H1 (cell line): Measurements from ENCODE around the gene HDAC9. TPM values are rescaled to one million over a fixed set of nuclear protein-coding genes. Genes with fewer than 3 reads are reported as not detected.

Source experiments
- CTCF ChIA-PET: fragments of 300-600 bp; sonication (Branson Sonifier 250); formaldehyde crosslinking; loops from one replicate; lab custom pipeline; 2021; ENCODE audit not compliant: partially characterized antibody; lab: Charles Lee
- POLR2A ChIA-PET: fragments of 300-600 bp; sonication (Branson Sonifier 250); formaldehyde crosslinking; loops from one replicate; lab custom pipeline; 2021; ENCODE audit warnings: inconsistent platforms; ENCODE audit not compliant: partially characterized antibody; lab: Charles Lee
- DNase-seq, 2 experiments: peaks; one replicate each; pipeline versions ENCODE4 v3.0.0 to v3.0.0-alpha.2; 2010 to 2022; ENCODE audit warnings: low spot score in 2 of 2, low read depth in 1 of 2, mixed read lengths in 1 of 2
- FAIRE-seq: peaks from 2 replicates; lab custom pipeline; 2011; peaks lifted over from hg19 to GRCh38; lab: Jason Lieb, UNC
- H2AFZ ChIP-seq: 2 replicates; pipeline ENCODE4 v1.8.1; 2012; ENCODE audit warnings: low read length, inconsistent platforms
- H2AK5ac ChIP-seq: 2 replicates; pipeline ENCODE4 v1.6.1; 2013; ENCODE audit warnings: low read depth, low read length
- H2BK120ac ChIP-seq: replicated peaks from 2 replicates; pipeline ENCODE3; 2013; ENCODE audit warnings: low read depth, low read length, inconsistent platforms
- H2BK12ac ChIP-seq: 2 replicates; pipeline ENCODE4 v1.6.1; 2013; ENCODE audit warnings: low read depth, low read length
- H2BK15ac ChIP-seq: 2 replicates; pipeline ENCODE4 v1.6.1; 2013; ENCODE audit warnings: low read length
- H2BK20ac ChIP-seq: 2 replicates; pipeline ENCODE4 v1.6.1; 2013; ENCODE audit warnings: low read length
- H2BK5ac ChIP-seq: 2 replicates; pipeline ENCODE4 v1.6.1; 2013; ENCODE audit warnings: low read depth, low read length
- H3K14ac ChIP-seq: 2 replicates; pipeline ENCODE4 v1.6.1; 2013; ENCODE audit warnings: inconsistent platforms; ENCODE audit not compliant: insufficient read length
- H3K18ac ChIP-seq: 2 replicates; pipeline ENCODE4 v1.6.1; 2013; ENCODE audit warnings: low read length; ENCODE audit errors: extremely low read depth
- H3K23ac ChIP-seq: 2 replicates; pipeline ENCODE4 v1.6.1; 2013; ENCODE audit warnings: inconsistent platforms; ENCODE audit not compliant: insufficient read length
- H3K23me2 ChIP-seq: 2 replicates; pipeline ENCODE4 v1.6.1; 2013; ENCODE audit warnings: low read depth, low read length
- H3K27ac ChIP-seq: 2 replicates; pipeline ENCODE4 v1.6.1; 2011; ENCODE audit warnings: low read depth, low read length, inconsistent platforms
- H3K27me3 ChIP-seq, 4 experiments: replicated peaks in 1 of 4; 1 replicate in 1 of 4; 2 replicates in 3 of 4; pipeline versions ENCODE4 v1.6.1 to v1.8.1; 2011 to 2013; ENCODE audit warnings: low read length in 3 of 4, mild to moderate bottlenecking in 3 of 4, inconsistent platforms in 2 of 4, mixed read lengths in 2 of 4, moderate library complexity in 1 of 4; ENCODE audit not compliant: control insufficient read depth in 3 of 4, insufficient read depth in 3 of 4; ENCODE audit errors: extremely low read depth in 1 of 4
- H3K36me3 ChIP-seq, 4 experiments: 2 replicates each; pipeline versions ENCODE4 v1.6.1 to v1.8.1; 2011 to 2013; ENCODE audit warnings: mild to moderate bottlenecking in 4 of 4, low read length in 3 of 4, moderate library complexity in 2 of 4, control low read depth in 1 of 4, inconsistent platforms in 1 of 4; ENCODE audit not compliant: insufficient read depth in 4 of 4, control insufficient read depth in 2 of 4
- H3K4ac ChIP-seq: replicated peaks from 2 replicates; pipeline ENCODE3; 2013; ENCODE audit warnings: low read length, low read depth, mixed read lengths, inconsistent platforms; ENCODE audit not compliant: insufficient read length
- H3K4me1 ChIP-seq, 4 experiments: replicated peaks in 1 of 4; 1 replicate in 1 of 4; 2 replicates in 3 of 4; pipeline versions ENCODE4 v1.6.1 to v1.8.1; 2011 to 2013; ENCODE audit warnings: low read length in 3 of 4, inconsistent platforms in 2 of 4, mixed read lengths in 1 of 4; ENCODE audit not compliant: insufficient read depth in 4 of 4, control insufficient read depth in 3 of 4
- H3K4me2 ChIP-seq, 2 experiments: 2 replicates each; pipeline versions ENCODE4 v1.6.1 to v1.8.1; 2011 to 2013; ENCODE audit warnings: low read depth in 2 of 2, low read length in 2 of 2, control low read depth in 1 of 2, inconsistent platforms in 1 of 2, mild to moderate bottlenecking in 1 of 2; ENCODE audit not compliant: insufficient read depth in 1 of 2
- H3K4me3 ChIP-seq, 4 experiments: fragments of 200-600, 300-600 bp in 1 of 4; sonication (generic), shearing (Covaris generic), sonication (Bioruptor Twin) in 1 of 4; 2 replicates each; pipeline versions ENCODE4 v1.5.1 to v1.8.1; 2011 to 2016; ENCODE audit warnings: low read length in 4 of 4, low read depth in 3 of 4, control low read depth in 2 of 4, inconsistent platforms in 2 of 4, mild to moderate bottlenecking in 2 of 4, mixed read lengths in 1 of 4, moderate library complexity in 1 of 4; ENCODE audit not compliant: insufficient read depth in 2 of 4; ENCODE audit errors: extremely low read depth in 1 of 4
- H3K56ac ChIP-seq: replicated peaks from 2 replicates; pipeline ENCODE3; 2013; ENCODE audit warnings: low read depth, mild to moderate bottlenecking, mixed read lengths, low read length, inconsistent platforms; ENCODE audit not compliant: insufficient read length
- H3K79me1 ChIP-seq: 2 replicates; pipeline ENCODE4 v1.6.1; 2013; ENCODE audit warnings: low read depth, low read length, control low read depth
- H3K79me2 ChIP-seq, 2 experiments: 2 replicates each; pipeline versions ENCODE4 v1.6.1 to v1.8.1; 2012 to 2013; ENCODE audit warnings: low read length in 2 of 2, mild to moderate bottlenecking in 2 of 2, inconsistent platforms in 1 of 2; ENCODE audit not compliant: insufficient read depth in 2 of 2, control insufficient read depth in 1 of 2
- H3K9ac ChIP-seq, 4 experiments: replicated peaks in 1 of 4; 1 replicate in 1 of 4; 2 replicates in 3 of 4; pipeline versions ENCODE4 v1.6.1 to v1.8.1; 2011 to 2013; ENCODE audit warnings: low read depth in 3 of 4, low read length in 3 of 4, control low read depth in 2 of 4, mild to moderate bottlenecking in 2 of 4, moderate library complexity in 2 of 4, inconsistent platforms in 1 of 4; ENCODE audit errors: extremely low read depth in 1 of 4
- H3K9me3 ChIP-seq, 2 experiments: 2 replicates each; pipeline versions ENCODE4 v1.6.1 to v1.8.1; 2012 to 2013; ENCODE audit warnings: mild to moderate bottlenecking in 2 of 2, moderate library complexity in 2 of 2, control low read depth in 1 of 2, inconsistent platforms in 1 of 2, low read depth in 1 of 2, low read length in 1 of 2, mixed read lengths in 1 of 2; ENCODE audit not compliant: insufficient read depth in 2 of 2
- H4K20me1 ChIP-seq, 2 experiments: replicated peaks in 1 of 2; 2 replicates each; pipeline versions ENCODE3 to v1.8.1; 2011 to 2013; ENCODE audit warnings: inconsistent platforms in 2 of 2, low read length in 2 of 2, mild to moderate bottlenecking in 1 of 2; ENCODE audit not compliant: insufficient read depth in 2 of 2, control insufficient read depth in 1 of 2
- H4K5ac ChIP-seq: 2 replicates; pipeline ENCODE4 v1.6.1; 2013; ENCODE audit warnings: low read length, low read depth, mixed read lengths, inconsistent platforms; ENCODE audit not compliant: insufficient read length
- H4K8ac ChIP-seq: 2 replicates; pipeline ENCODE4 v1.8.0; 2013; ENCODE audit warnings: mild to moderate bottlenecking, moderate library complexity, low read length, inconsistent platforms; ENCODE audit not compliant: insufficient read depth; ENCODE audit errors: extremely low read depth
- H4K91ac ChIP-seq: replicated peaks from 2 replicates; pipeline ENCODE3; 2013; ENCODE audit warnings: low read length, mixed read lengths, inconsistent platforms; ENCODE audit not compliant: insufficient read length
- CEBPB ChIP-seq: IDR thresholded peaks from 2 replicates; pipeline ENCODE4 v1.6.1; 2012; ENCODE audit warnings: low read depth, low read length
- CTCF ChIP-seq, 3 experiments: IDR thresholded peaks; 1 replicate in 2 of 3; 2 replicates in 1 of 3; pipeline versions ENCODE4 v1.5.1 to v1.6.1; 2011; ENCODE audit warnings: low read length in 3 of 3, mild to moderate bottlenecking in 3 of 3, inconsistent platforms in 2 of 3, low read depth in 1 of 3, moderate library complexity in 1 of 3; ENCODE audit not compliant: insufficient read depth in 1 of 3; ENCODE audit errors: control extremely low read depth in 1 of 3
- EP300 ChIP-seq, 2 experiments: IDR thresholded peaks; 1 replicate in 1 of 2; 2 replicates in 1 of 2; pipeline ENCODE4 v1.6.1; 2011 to 2012; ENCODE audit warnings: low read depth in 2 of 2, low read length in 2 of 2, mild to moderate bottlenecking in 2 of 2, borderline replicate concordance in 1 of 2, inconsistent platforms in 1 of 2, moderate library complexity in 1 of 2
- JUND ChIP-seq: IDR thresholded peaks from 2 replicates; pipeline ENCODE4 v1.6.1; 2011; ENCODE audit warnings: mild to moderate bottlenecking, improper control_type of control experiment, low read length
- MAFK ChIP-seq: IDR thresholded peaks from 2 replicates; pipeline ENCODE4 v1.6.1; 2012; ENCODE audit warnings: low read depth, mild to moderate bottlenecking, improper control_type of control experiment, low read length
- NANOG ChIP-seq: IDR thresholded peaks from 2 replicates; pipeline ENCODE4 v1.6.1; 2011; ENCODE audit warnings: low read length, low read depth, mild to moderate bottlenecking, inconsistent platforms; ENCODE audit not compliant: insufficient read depth, poor library complexity, severe bottlenecking
- RXRA ChIP-seq: IDR thresholded peaks from 2 replicates; pipeline ENCODE4 v1.6.1; 2011; ENCODE audit warnings: low read depth, mild to moderate bottlenecking, low read length, moderate library complexity; ENCODE audit not compliant: insufficient read depth
- WGBS, 2 experiments: shearing (Covaris generic) in 1 of 2; methylation state at CpG; one replicate each; pipeline versions ENCODE4 v1.1.6 to v1.1.7; 2013 to 2015; ENCODE audit warnings: low lambda C conversion rate in 2 of 2, mixed read lengths in 2 of 2, inconsistent platforms in 1 of 2, low coverage in 1 of 2, missing lambda C conversion rate in 1 of 2; ENCODE audit not compliant: insufficient replicate concordance in 2 of 2, insufficient coverage in 1 of 2, insufficient read length in 1 of 2; ENCODE audit errors: extremely low coverage in 1 of 2, missing lambda C conversion rate in 1 of 2; 5-methylcytosine and 5-hydroxymethylcytosine counted together
- polyA plus RNA-seq, 7 experiments: library from polyadenylated mRNA; depleted of rRNA in 3 of 7; stranded (reverse) in 5 of 7; unstranded in 2 of 7; fragments of >200 nt in 5 of 7; fragments of 200-250 nt in 2 of 7; gene quantifications; 1 replicate in 5 of 7; 2 replicates in 1 of 7; 4 replicates in 1 of 7; pipeline versions ENCODE4 v1.2.1 to v1.2.3, GENCODE V29; 2011 to 2013; ENCODE audit warnings: missing spikeins in 2 of 7, mixed read lengths in 2 of 7
- total RNA-seq: library from RNA; stranded (reverse); fragmentation: NEBNext Ultra II Directional; extraction: Animal tissue kit (Norgen Biotek cat#: 25700); gene quantifications from 2 replicates; pipeline ENCODE4 v1.2.1, GENCODE V29; 2021
- TF ChIP-seq, protein P1 (sequence below): IDR thresholded peaks from 2 replicates; pipeline ENCODE4 v1.6.1; 2011; ENCODE audit warnings: low read depth, mild to moderate bottlenecking, low read length; ENCODE audit not compliant: insufficient read depth
- TF ChIP-seq, protein P2 (sequence below): IDR thresholded peaks from 2 replicates; pipeline ENCODE4 v1.6.1; 2012; ENCODE audit warnings: inconsistent platforms
- TF ChIP-seq, protein P3 (sequence below): IDR thresholded peaks from 2 replicates; pipeline ENCODE4 v1.6.1; 2012; ENCODE audit warnings: inconsistent platforms

The HDAC9 gene
- total and polyA plus RNA-seq, 2 of the 8 experiments (the other 6 are each of a cell fraction or from before 2014, with no cell fraction given), result 9.5 to 13.1 TPM

GRCh38 chr7:18843979-18844378 lies 348.4 kb downstream of the HDAC9 start:
- Histone ChIP-seq H4K20me1 (no peaks in the 10 kb centered on the region), H2BK20ac (no peak overlapping the region), H3K4me1 (no peaks in the 10 kb centered on the region), H3K14ac (no peak overlapping the region), H3K9ac (no peak overlapping the region), H3K4ac (no peak overlapping the region), H2BK120ac (no peak overlapping the region), H3K56ac (no peak overlapping the region), H2BK5ac (no peak overlapping the region), H2AFZ (no peak overlapping the region), H3K79me1 (no peaks in the 10 kb centered on the region), H3K4me2 (no peak overlapping the region), H3K23ac (no peak overlapping the region), H4K91ac (no peak overlapping the region), H3K9me3 (no peaks in the 10 kb centered on the region), H3K27ac (no peak overlapping the region), H3K23me2 (no peaks in the 10 kb centered on the region), H3K36me3 (no peaks in the 10 kb centered on the region), H3K27me3 (no peaks in the 10 kb centered on the region), H3K18ac (no peak overlapping the region), H3K4me3 (no peak overlapping the region), H3K79me2 (no peaks in the 10 kb centered on the region), H2BK12ac (no peak overlapping the region), H4K5ac (no peak overlapping the region), H2BK15ac (no peak overlapping the region), H4K8ac (no peak overlapping the region), H2AK5ac (no peak overlapping the region)
- WGBS, 2 experiments, result 81% methylated on average over 3 of the region's 3 CpGs; no CpG with 5 or more reads in 1 of the 2 experiments
- no peak for FAIRE-seq
- POLR2A ChIA-PET, result no interaction called here
- CTCF ChIA-PET, result interaction anchor here (0.6 kb wide), 1 partner anchor 37 kb away, joined by 3 read pairs; no protein-coding TSS in a partner anchor
- no peak for DNase-seq
- TF ChIP-seq, protein P1, sequence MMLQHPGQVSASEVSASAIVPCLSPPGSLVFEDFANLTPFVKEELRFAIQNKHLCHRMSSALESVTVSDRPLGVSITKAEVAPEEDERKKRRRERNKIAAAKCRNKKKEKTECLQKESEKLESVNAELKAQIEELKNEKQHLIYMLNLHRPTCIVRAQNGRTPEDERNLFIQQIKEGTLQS, result no peak
- no peak for TF ChIP-seq NANOG
- TF ChIP-seq, protein P2, sequence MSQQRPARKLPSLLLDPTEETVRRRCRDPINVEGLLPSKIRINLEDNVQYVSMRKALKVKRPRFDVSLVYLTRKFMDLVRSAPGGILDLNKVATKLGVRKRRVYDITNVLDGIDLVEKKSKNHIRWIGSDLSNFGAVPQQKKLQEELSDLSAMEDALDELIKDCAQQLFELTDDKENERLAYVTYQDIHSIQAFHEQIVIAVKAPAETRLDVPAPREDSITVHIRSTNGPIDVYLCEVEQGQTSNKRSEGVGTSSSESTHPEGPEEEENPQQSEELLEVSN, result no peak
- no peak for TF ChIP-seq CTCF (IDR thresholded peaks at IDR 0.05; ENCODE audit: control extremely low read depth in 1 of 3, insufficient read depth in 1 of 3, low read depth in 1 of 3, low read length in 3 of 3)
- TF ChIP-seq CEBPB, result no peak
- no peak for TF ChIP-seq RXRA
- TF ChIP-seq, protein P3, sequence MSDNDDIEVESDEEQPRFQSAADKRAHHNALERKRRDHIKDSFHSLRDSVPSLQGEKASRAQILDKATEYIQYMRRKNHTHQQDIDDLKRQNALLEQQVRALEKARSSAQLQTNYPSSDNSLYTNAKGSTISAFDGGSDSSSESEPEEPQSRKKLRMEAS, result no peak
- no peak for TF ChIP-seq JUND
- no peak for TF ChIP-seq EP300 (IDR thresholded peaks at IDR 0.05; ENCODE audit: borderline replicate concordance in 1 of 2, low read depth in 2 of 2, low read length in 2 of 2)
- no peak for TF ChIP-seq MAFK
